Measurements from ENCODE around the gene CPTP.
A peak's percentile ranks its signal among the peaks of the same experiment; 100 is the strongest.

CPTP gene

GRCh38 chr1:1306070-1306660 is 18.4 kb upstream of the CPTP start:
- no peak for TF ChIP-seq RAD21 (IDR thresholded peaks at IDR 0.05; ENCODE audit: low read depth)
- TF ChIP-seq TCF12 (IDR thresholded peaks at IDR 0.05; ENCODE audit: low read depth): no peak
- no peak for TF ChIP-seq ZBTB7A (IDR thresholded peaks at IDR 0.05; ENCODE audit: low read depth)
- TF ChIP-seq TEAD4 (IDR thresholded peaks at IDR 0.05): no peak
- TF ChIP-seq MAX (IDR thresholded peaks at IDR 0.05): no peak
- TF ChIP-seq NFIC (IDR thresholded peaks at IDR 0.05): no peak
- TF ChIP-seq EGR1 (IDR thresholded peaks at IDR 0.05): no peak
- TF ChIP-seq EP300 (IDR thresholded peaks at IDR 0.05; ENCODE audit: borderline replicate concordance): no peak
- no peak for TF ChIP-seq CEBPB (IDR thresholded peaks at IDR 0.05)
- TF ChIP-seq FOXM1 (IDR thresholded peaks at IDR 0.05; ENCODE audit: borderline replicate concordance, low read depth): no peak
- TF ChIP-seq TAF1 (IDR thresholded peaks at IDR 0.05; ENCODE audit: low read depth): no peak
- no peak for TF ChIP-seq USF1 (IDR thresholded peaks at IDR 0.05)
- no peak for TF ChIP-seq REST (IDR thresholded peaks at IDR 0.05; ENCODE audit: low read depth)
- no peak for TF ChIP-seq YY1 (IDR thresholded peaks at IDR 0.05; ENCODE audit: low read depth)
- TF ChIP-seq CREB1 (IDR thresholded peaks at IDR 0.05; ENCODE audit: low read depth): no peak

- TF ChIP-seq MAX (IDR thresholded peaks at IDR 0.05): no peak
- no peak for TF ChIP-seq FOXM1 (IDR thresholded peaks at IDR 0.05; ENCODE audit: borderline replicate concordance, low read depth)
- no peak for TF ChIP-seq ZBTB7A (IDR thresholded peaks at IDR 0.05; ENCODE audit: low read depth)
- no peak for TF ChIP-seq TAF1 (IDR thresholded peaks at IDR 0.05; ENCODE audit: low read depth)
- no peak for TF ChIP-seq TCF12 (IDR thresholded peaks at IDR 0.05; ENCODE audit: low read depth)
These were observed 17.8 kb upstream of the CPTP start for GRCh38 chr1:1306661-1307260.

GRCh38 chr1:1307261-1307922 is 17.2 kb upstream of the CPTP start:
- TF ChIP-seq EP300 (IDR thresholded peaks at IDR 0.05; ENCODE audit: borderline replicate concordance): no peak
- TF ChIP-seq EGR1 (IDR thresholded peaks at IDR 0.05): peak; percentile 86
- peak; percentile 56 for TF ChIP-seq ZBTB7A (IDR thresholded peaks at IDR 0.05; ENCODE audit: low read depth)

- TF ChIP-seq EP300 (IDR thresholded peaks at IDR 0.05; ENCODE audit: borderline replicate concordance): peak; percentile 49
- no peak; the same call in 1 of the 2 replicates for TF ChIP-seq TCF12 (IDR thresholded peaks at IDR 0.05; ENCODE audit: low read depth)
- TF ChIP-seq EGR1 (IDR thresholded peaks at IDR 0.05): peak; percentile 64
- peak; percentile 12; the same call in 1 of the 2 replicates for TF ChIP-seq ZBTB7A (IDR thresholded peaks at IDR 0.05; ENCODE audit: low read depth)
- peak; percentile 48; the same call in 1 of the 2 replicates for TF ChIP-seq USF1 (IDR thresholded peaks at IDR 0.05)
- TF ChIP-seq REST (IDR thresholded peaks at IDR 0.05; ENCODE audit: low read depth): no peak
- TF ChIP-seq CREB1 (IDR thresholded peaks at IDR 0.05; ENCODE audit: low read depth): 0 out of 2 replicates have a peak, but pooled peaks have one; percentile 15
- TF ChIP-seq FOXM1 (IDR thresholded peaks at IDR 0.05; ENCODE audit: borderline replicate concordance, low read depth): no peak
- peak; percentile 56 for TF ChIP-seq TAF1 (IDR thresholded peaks at IDR 0.05; ENCODE audit: low read depth)
- TF ChIP-seq YY1 (IDR thresholded peaks at IDR 0.05; ENCODE audit: low read depth): peak; percentile 78
- TF ChIP-seq NFIC (IDR thresholded peaks at IDR 0.05): peak; percentile 55; the same call in 1 of the 2 replicates
- no peak for TF ChIP-seq RAD21 (IDR thresholded peaks at IDR 0.05; ENCODE audit: low read depth)
- peak; percentile 98 for TF ChIP-seq CEBPB (IDR thresholded peaks at IDR 0.05)
- TF ChIP-seq MAX (IDR thresholded peaks at IDR 0.05): peak; percentile 84
- peak; percentile 53 for TF ChIP-seq TEAD4 (IDR thresholded peaks at IDR 0.05)
These were observed 16.5 kb upstream of the CPTP start, which contains the start of the genes ACAP3 and PUSL1 for GRCh38 chr1:1307923-1308755. Gene ACAP3 (minus strand): TSS chr1:1307930. CDS start chr1:1307815, 115 bp downstream. Gene PUSL1 (plus strand): TSS chr1:1308597. CDS start chr1:1308644, 47 bp downstream.

Data from Ishikawa (cell line).